ENCODE measurements around the gene EXOC3. TPM values are rescaled to one million over a fixed set of nuclear protein-coding genes. Genes with fewer than 3 reads are reported as not detected.

Gene EXOC3
- total and polyA plus RNA-seq, 4 donors: 34.8 to 61.0 (median 51.9) TPM

DNA sequence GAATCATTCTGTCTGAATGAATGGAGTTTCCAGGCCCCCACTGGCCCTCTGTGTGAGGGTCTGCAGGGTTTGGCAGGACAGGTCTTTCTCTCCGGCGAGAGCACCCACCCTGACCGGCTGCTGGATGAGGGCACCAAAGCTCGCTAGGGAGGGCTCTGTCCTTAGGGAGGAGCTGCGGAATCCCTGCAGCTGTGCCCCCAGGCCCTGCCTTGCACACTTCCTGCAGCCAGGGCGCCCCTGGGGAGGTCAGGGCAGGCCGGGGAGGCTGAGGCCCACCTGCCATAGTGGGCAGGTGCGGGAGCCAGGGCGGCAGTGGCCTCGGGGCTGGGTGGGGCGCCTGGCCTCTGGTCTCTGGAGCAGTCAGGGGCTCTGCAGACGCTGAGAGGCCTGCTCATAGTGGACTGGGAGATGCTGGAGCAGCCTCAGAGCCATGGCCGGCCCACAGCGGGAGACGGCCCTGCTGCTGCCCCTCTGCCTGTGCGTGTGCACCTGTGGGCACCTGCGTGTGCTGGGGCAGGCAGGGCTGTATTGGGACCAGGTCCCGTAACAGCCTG, 36.1 kb downstream of the EXOC3 start:
- Histone ChIP-seq H3K9ac (ENCODE audit: insufficient read depth in 1 of 2, low read length in 2 of 2) (no peak overlapping the region), H3K9me3 (ENCODE audit: control insufficient read depth in 4 of 4, insufficient read depth in 3 of 4, low read length in 3 of 4) (no peaks in the 10 kb centered on the region), H3K4me3 (no peak overlapping the region), H3K4me1 (ENCODE audit: control insufficient read depth in 5 of 5, insufficient read depth in 5 of 5, low read length in 5 of 5) (peaks cover 0 to 8% (median 0%) of the 10 kb centered on the region in 5 donors), H3K27ac (ENCODE audit: low read depth in 1 of 2, low read length in 1 of 2) (no peak overlapping the region), H3K27me3 (ENCODE audit: control insufficient read depth in 3 of 3, insufficient read depth in 3 of 3, low read length in 2 of 3) (peaks cover 0 to 14% (median 7%) of the 10 kb centered on the region in 3 donors), H3K36me3 (ENCODE audit: control insufficient read depth in 4 of 4, insufficient read depth in 4 of 4, low read length in 4 of 4) (no peaks in the 10 kb centered on the region)
- TF ChIP-seq CTCF (IDR thresholded peaks at IDR 0.05; ENCODE audit: control extremely low read depth, extremely low read depth): no peak
- 77 to 85% methylated on average over 18 of the region's 18 CpGs for WGBS, 2 donors
- no peak for DNase-seq
- ATAC-seq (ENCODE audit: insufficient read depth, low FRiP score): no peak

DNA sequence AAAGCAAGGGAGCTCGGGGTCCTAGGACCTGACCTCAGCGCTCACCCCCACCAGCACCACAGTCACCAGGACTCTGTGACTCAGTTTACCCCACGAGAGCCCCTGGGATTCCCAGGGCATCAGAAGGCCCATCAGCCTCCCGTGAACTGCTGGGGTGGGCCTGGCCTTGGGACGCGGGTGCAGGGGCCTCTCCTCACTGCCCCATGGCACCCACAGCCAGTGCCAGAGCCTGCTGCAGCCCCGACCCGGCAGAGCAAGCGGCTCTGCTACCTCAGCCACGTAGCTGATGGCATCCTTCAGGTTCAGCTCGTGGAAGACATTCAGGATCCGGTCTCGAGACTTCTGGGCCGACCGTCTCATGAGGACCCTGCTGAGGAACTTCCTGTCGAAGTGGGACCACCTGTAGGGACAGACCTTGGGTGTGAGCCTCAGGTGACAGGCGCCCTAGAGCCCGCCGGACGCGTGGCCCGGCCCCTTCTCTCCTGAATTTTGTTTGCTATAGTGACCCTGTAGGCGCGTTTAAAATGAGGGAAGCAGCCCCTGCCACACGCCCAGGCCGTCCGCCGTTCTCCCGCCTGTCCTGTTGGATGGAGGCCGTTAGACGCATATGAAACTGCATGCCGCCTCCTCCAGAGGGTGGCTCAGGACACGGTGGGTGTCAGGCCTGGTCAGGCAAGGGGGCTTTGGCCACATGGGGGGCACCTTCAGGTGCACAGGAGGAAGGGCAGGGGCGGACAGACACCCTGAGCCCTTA, 36.8 kb downstream of the EXOC3 start:
- H3K27me3 ChIP-seq (ENCODE audit: control insufficient read depth in 3 of 3, insufficient read depth in 3 of 3, low read length in 2 of 3): peaks cover 0 to 14% (median 7%) of the 10 kb centered on the region in 3 donors
- DNase-seq (no peak), ATAC-seq (ENCODE audit: insufficient read depth, low FRiP score) (no peak)
- WGBS, 2 donors: 78 to 87% methylated on average over 34 of the region's 34 CpGs
- H3K9ac ChIP-seq (ENCODE audit: insufficient read depth in 1 of 2, low read length in 2 of 2): no peak overlapping the region
- no peak overlapping the region for H3K27ac ChIP-seq (ENCODE audit: low read depth in 1 of 2, low read length in 1 of 2)
- no peak overlapping the region for H3K4me3 ChIP-seq
- no peaks in the 10 kb centered on the region for H3K36me3 ChIP-seq (ENCODE audit: control insufficient read depth in 4 of 4, insufficient read depth in 4 of 4, low read length in 4 of 4)
- H3K9me3 ChIP-seq (ENCODE audit: control insufficient read depth in 4 of 4, insufficient read depth in 3 of 4, low read length in 3 of 4): peaks cover 0 to under 1% (median 0%) of the 10 kb centered on the region in 4 donors
- H3K4me1 ChIP-seq (ENCODE audit: control insufficient read depth in 5 of 5, insufficient read depth in 5 of 5, low read length in 5 of 5): peaks cover 0 to 7% (median 0%) of the 10 kb centered on the region in 5 donors
- no peak for TF ChIP-seq CTCF (IDR thresholded peaks at IDR 0.05; ENCODE audit: control extremely low read depth, extremely low read depth)

DNA sequence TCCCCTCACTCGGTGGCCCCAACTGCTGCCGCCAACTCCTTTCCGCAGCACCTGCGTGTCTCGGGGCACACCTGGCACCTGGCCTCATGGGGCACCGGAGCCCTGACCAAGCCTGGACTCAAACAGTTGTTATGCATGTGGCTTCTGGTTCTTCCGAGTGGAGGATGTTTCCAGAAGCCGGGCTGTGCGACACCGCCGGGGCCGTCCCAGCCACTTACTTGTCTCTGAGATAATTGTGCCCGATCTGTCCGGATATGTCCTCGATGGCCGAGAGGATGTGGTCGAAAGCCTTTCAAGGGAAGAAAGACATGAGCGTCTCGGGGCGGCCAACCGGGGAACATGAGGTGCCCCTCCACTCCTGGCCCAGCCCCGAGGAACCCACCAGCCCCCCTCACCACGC, 38.4 kb downstream of the EXOC3 start:
- Histone ChIP-seq H3K36me3 (ENCODE audit: control insufficient read depth in 4 of 4, insufficient read depth in 4 of 4, low read length in 4 of 4) (no peaks in the 10 kb centered on the region), H3K9me3 (ENCODE audit: control insufficient read depth in 4 of 4, insufficient read depth in 3 of 4, low read length in 3 of 4) (peaks cover 0 to 2% (median 0%) of the 10 kb centered on the region in 4 donors), H3K9ac (ENCODE audit: insufficient read depth in 1 of 2, low read length in 2 of 2) (no peak overlapping the region), H3K27me3 (ENCODE audit: control insufficient read depth in 3 of 3, insufficient read depth in 3 of 3, low read length in 2 of 3) (peaks cover 0 to 7% (median under 1%) of the 10 kb centered on the region in 3 donors), H3K27ac (ENCODE audit: low read depth in 1 of 2, low read length in 1 of 2) (no peak overlapping the region), H3K4me1 (ENCODE audit: control insufficient read depth in 5 of 5, insufficient read depth in 5 of 5, low read length in 5 of 5) (no peaks in the 10 kb centered on the region), H3K4me3 (no peak overlapping the region)
- no peak for TF ChIP-seq CTCF (IDR thresholded peaks at IDR 0.05; ENCODE audit: control extremely low read depth, extremely low read depth)
- ATAC-seq (ENCODE audit: insufficient read depth, low FRiP score): no peak
- DNase-seq: no peak
- 81 to 87% methylated on average over 23 of the region's 23 CpGs for WGBS, 2 donors

Measured in lung (tissue), 12 donors.